AG04449 (cell line): ENCODE results near the gene SHISA6.

Experiments
- CTCF ChIA-PET: fragments of 350-600 bp; formaldehyde crosslinking; extraction: SDS; loops from one replicate; lab custom pipeline; 2021; ENCODE audit warnings: antibody characterized with exemption; lab: Yijun Ruan, JAX
- POLR2A ChIA-PET: fragments of 400-600, 350-600 bp; formaldehyde crosslinking; extraction: SDS; loops from one replicate; lab custom pipeline; 2020; ENCODE audit warnings: antibody characterized with exemption, inconsistent platforms; lab: Yijun Ruan, JAX
- DNase-seq: peaks from one replicate; pipeline ENCODE4 v3.0.0-alpha.2; 2010; ENCODE audit warnings: low read depth, low spot score
- H3K4me3 ChIP-seq: 2 replicates; pipeline ENCODE4 v1.5.1; 2011; ENCODE audit warnings: low read depth, mild to moderate bottlenecking, control low read depth, low read length
- TF ChIP-seq, protein P1 (sequence below): IDR thresholded peaks from one replicate; pipeline ENCODE4 v1.5.1; 2011; ENCODE audit warnings: mild to moderate bottlenecking, moderate library complexity, low read length, control low read depth, inconsistent platforms; ENCODE audit not compliant: insufficient read depth; ENCODE audit errors: missing control alignments

SHISA6 gene

DNA sequence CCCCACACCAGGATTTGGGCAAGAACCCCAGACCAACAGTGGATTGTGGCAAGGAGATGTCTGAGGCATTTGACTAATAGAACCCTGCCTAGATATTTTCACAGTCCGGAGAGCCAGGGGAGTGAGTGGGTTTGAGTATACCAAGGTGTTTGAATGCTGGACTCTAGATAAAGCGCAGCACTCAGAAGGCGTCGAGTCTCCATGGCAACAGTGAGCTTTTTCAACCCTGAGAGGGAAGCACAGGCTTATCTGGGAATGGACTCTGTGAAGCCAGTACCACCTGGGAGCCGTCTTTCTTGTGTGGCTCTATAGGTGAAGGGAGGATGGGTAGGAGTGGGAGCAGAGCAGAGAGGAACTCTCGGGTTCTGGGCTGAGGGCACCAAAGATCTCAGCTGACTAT lies 147.0 kb downstream of the SHISA6 start:
- no peak overlapping the region for H3K4me3 ChIP-seq
- ChIA-PET POLR2A (no interaction called here), CTCF (no interaction called here)
- TF ChIP-seq, protein P1, sequence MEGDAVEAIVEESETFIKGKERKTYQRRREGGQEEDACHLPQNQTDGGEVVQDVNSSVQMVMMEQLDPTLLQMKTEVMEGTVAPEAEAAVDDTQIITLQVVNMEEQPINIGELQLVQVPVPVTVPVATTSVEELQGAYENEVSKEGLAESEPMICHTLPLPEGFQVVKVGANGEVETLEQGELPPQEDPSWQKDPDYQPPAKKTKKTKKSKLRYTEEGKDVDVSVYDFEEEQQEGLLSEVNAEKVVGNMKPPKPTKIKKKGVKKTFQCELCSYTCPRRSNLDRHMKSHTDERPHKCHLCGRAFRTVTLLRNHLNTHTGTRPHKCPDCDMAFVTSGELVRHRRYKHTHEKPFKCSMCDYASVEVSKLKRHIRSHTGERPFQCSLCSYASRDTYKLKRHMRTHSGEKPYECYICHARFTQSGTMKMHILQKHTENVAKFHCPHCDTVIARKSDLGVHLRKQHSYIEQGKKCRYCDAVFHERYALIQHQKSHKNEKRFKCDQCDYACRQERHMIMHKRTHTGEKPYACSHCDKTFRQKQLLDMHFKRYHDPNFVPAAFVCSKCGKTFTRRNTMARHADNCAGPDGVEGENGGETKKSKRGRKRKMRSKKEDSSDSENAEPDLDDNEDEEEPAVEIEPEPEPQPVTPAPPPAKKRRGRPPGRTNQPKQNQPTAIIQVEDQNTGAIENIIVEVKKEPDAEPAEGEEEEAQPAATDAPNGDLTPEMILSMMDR = no peak
- DNase-seq = no peak

DNA sequence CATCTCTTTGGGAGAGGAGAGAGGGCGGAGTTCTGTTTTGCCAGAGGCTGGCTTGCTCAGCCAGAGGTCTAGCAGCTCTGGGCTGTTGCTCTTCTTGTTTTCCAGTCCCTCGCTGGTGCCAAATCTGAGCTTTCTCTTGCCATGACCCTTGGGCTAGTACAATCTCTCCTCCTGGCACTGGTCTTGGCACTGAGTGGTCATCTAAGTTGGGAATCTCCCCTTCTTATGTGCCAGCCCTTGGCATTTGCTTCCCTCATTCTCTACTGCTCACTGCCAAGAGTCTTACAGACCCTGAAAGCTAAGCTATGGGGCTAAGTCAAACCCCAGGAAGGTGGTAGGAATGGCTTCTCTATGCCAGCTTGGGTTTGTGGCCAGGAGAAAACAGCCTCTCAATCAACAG lies 148.6 kb downstream of the SHISA6 start:
- no peak overlapping the region for H3K4me3 ChIP-seq
- ChIA-PET CTCF (no interaction called here), POLR2A (no interaction called here)
- TF ChIP-seq, protein P1 = no peak
- DNase-seq = no peak

DNA sequence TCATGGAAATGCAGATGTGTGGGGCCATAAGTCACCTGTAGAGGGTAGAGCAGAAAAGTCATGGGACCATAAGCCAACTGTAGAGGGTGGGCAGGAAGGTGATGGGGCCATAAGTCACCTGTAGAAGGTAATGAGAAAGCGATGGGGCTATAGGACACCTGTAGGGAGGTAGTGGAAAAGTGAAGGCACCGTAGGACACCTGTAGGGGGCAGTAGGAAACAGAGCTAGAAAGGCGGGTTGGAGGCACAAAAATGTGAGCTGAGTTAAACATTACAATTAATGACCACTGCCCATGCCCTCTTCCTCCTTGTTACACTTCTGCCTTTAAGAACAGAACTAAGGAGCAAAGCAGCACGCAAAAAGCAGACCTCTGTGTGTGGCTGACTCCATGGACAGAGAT lies 150.1 kb downstream of the SHISA6 start:
- TF ChIP-seq, protein P1 = no peak
- ChIA-PET POLR2A (no interaction called here), CTCF (no interaction called here)
- no peak for DNase-seq
- no peak overlapping the region for H3K4me3 ChIP-seq

DNA sequence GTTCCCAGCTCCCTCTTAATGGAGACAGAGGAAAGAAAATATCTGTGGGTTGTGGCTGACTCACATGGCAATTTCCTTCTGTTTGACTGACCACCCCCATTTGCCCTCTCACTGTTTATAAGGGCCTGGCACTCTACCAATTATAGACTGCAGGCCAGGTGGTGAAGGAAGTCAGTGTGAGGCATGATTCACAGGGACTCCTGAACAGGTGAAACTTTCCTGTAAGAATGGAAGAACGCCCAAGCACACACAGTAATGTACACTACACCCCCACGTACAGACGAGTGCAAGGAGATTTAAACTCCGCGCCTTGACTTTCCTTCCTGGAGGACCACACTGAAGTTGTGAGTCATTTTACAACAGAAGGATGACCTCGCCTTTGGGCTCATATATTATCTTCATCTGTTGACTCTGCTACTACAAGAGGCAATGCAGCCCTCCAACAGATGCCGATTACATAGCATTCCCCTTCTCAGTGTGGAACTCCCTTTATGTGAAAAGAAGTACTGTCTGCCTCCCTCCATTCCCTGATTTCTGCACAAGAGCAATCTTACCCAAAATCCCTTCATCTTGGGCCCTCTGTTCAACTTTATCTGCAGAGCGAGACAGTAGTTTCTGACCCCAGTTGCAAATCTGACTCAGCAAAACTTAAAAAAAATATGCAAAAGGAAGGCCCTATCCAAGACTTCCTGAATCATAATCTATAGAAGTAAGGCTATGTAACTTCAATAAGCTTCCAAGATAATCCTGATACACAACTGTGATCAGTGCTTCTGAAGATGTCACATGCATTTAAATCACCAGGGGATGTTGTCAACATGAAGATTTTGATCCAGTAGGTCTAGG lies 163.6 kb downstream of the SHISA6 start:
- CTCF ChIA-PET = no interaction called here
- TF ChIP-seq, protein P1 = no peak
- DNase-seq = no peak
- no peak overlapping the region for H3K4me3 ChIP-seq
- POLR2A ChIA-PET = no interaction called here

DNA sequence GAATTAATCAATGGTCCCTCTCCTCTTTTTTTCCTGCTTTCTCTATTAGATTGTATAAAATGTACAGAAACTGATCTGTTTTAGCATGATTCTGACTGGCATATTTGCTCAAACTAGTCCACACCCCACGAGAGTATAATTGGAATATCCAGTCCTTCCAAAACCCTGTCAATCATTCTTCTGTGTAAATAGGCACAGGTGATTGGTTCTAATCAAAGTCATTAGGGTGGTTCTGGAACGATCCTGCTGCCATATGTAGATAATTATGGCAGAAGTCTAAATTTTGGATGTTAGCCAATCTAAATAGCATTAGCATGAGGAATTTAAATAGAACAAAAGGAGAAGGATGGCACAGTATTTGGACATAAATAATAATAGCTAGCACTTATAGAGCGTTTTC lies 165.7 kb downstream of the SHISA6 start:
- no peak overlapping the region for H3K4me3 ChIP-seq
- ChIA-PET POLR2A (no interaction called here), CTCF (no interaction called here)
- no peak for DNase-seq
- TF ChIP-seq, protein P1 = no peak

DNA sequence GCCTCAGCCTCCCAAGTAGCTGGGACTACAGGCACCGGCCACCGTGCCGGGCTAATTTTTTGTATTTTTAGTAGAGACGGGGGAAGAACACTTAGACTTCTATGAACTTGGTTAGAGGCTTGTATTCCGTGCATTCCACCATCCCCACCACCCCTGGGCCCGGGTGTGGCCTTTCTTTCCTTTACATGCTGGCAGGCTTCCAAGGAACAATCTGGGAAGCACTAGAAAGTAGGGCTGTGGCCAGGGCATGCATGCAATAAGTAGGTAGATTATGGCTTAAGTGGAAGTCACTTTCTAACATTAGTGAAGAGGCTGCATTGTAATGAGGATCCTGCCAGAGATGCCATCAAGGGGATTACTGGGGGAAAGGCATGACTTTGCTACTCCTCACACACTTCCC lies 171.6 kb downstream of the SHISA6 start:
- no peak for DNase-seq
- CTCF ChIA-PET = no interaction called here
- POLR2A ChIA-PET = no interaction called here
- no peak overlapping the region for H3K4me3 ChIP-seq
- TF ChIP-seq, protein P1 = no peak
